NOMO-1 treated with dmso at 0.1 percent for 144 hours (cell line): ENCODE data around the gene EHHADH.
"Not testable (repeated sequence)": the region's sequence is repeated elsewhere in the genome, so short reads cannot be mapped to it uniquely, and the experiment has no call there.

ENCODE experiments used
- DNase-seq: peaks from one replicate; lab custom pipeline; 2025; ENCODE audit not compliant: unreplicated experiment; lab: John Stamatoyannopoulos, UW

The EHHADH gene

DNA sequence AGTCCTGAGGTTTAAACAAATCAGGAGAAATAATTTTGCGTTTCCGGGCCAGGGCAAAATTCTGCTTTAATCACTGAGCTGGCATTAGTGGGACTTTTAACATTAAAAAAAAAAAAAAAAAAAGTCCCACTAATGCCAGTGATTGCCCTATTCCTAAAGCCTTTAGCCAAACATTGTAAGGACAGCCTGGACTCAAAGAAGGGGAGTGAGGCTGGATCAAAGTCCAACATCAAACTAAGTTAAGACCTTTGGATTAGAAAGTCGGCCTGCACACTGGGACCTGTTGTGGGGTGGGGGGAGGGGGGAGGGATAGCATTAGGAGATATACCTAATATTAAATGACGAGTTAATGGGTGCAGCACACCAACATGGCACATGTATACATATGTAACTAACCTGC is 716 bp downstream of the EHHADH start:
- DNase-seq, result not testable (repeated sequence)

DNA sequence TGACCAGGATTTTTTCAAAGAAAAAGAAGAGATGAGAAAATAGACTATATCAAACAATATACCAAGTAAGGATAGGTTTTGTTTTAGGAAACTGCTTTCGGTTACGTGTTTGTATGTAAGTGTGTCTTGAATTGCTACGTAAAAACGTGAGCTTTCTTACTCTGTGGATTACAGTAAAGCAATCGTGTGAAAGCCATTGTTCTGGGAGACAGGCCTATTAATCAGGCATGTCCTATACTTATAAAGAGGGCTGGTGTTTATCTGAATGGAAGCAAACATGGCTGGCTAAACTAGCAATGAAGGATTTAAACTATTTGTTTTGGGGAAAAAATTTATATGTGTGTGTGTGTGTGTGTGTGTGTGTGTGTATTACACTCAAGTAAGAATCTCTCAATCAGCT is 2.6 kb downstream of the EHHADH start:
- DNase-seq, result no peak

- DNase-seq, result no peak
These were observed 3.2 kb downstream of the EHHADH start for GRCh38 chr3:185250653-185251052.

GRCh38 chr3:185250247-185250646 is 3.6 kb downstream of the EHHADH start:
- no peak for DNase-seq

GRCh38 chr3:185242642-185243041 is 11.2 kb downstream of the EHHADH start:
- no peak for DNase-seq

- no peak for DNase-seq
These were observed 16.9 kb downstream of the EHHADH start for GRCh38 chr3:185236969-185237368.

DNA sequence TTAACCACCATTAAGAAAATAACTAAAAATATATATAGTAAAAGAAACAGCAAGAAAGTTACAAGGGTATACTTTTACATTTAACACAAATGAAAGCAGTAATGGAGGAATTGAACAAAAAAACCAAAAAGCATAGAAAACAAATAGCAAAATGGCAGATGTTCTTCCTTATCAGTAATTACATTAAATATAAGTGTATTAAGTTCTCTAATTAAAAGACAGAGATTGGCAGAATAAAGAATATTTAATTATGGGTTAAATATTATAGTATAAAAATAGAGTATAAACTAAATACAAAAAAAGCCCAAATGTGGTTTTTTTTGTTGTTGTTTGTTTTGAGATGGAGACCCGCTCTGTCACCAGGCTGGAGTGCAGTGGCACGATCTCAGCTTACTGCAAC is 20.5 kb downstream of the EHHADH start:
- DNase-seq, result no peak

- not testable (repeated sequence) for DNase-seq
These were observed 27.3 kb downstream of the EHHADH start for GRCh38 chr3:185226526-185226925.

DNA sequence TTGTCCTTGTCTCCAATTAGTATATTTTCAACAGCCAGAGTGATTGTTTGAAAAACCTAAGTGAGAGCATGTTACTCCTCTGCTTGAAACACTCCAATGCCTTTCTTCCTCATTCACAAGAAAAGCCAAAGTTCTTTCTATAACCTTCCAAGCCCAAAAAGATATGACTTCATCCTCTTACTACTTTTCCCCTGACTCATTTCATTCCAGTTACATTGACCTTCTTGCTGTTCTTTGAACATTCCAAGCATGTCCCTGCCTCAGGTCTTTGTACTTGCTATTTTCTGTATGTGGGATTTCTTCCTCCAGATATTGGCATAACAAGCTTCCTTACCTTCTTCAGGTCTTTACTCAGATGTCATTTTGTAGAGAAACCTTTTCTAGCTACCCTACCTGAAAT is 28.3 kb downstream of the EHHADH start:
- DNase-seq, result no peak

GRCh38 chr3:185225080-185225479 is 28.8 kb downstream of the EHHADH start:
- no peak for DNase-seq

DNA sequence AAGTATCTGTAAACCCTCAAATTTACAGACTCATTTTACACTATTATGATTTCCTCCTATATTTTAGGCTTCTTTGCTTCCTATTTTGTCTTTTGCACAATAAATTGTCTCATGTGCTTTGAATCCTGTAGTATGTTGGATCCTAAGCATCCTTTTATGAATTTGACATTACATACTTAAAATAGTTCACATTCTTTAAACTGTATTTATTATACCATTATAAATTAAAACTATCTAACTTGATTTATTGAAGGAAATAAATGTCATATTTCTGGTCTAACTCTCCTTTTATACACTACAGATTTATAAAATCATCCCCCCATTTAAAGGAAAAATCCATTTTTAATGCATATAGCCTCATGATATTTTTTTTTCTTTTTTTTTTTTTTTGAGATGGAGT is 32.6 kb downstream of the EHHADH start:
- no peak for DNase-seq

DNA sequence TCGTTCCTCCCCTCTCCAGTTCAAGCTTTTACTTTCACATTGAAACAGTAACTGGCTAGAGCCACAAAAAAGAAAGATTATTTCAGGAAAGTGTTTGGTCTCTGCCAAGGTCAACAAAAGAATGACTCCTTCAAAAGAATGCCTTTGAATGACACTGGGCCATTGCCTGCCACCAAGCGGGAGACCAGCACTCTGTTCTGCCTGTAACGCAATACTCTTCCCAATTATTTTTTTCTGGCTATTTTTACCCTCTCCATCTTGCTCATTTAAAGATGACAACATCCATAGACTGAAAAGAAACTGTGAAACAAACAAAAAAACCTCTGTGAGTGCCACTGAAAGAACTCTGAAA is 37.3 kb downstream of the EHHADH start:
- no peak for DNase-seq

GRCh38 chr3:185215873-185216606 is 37.8 kb downstream of the EHHADH start:
- no peak for DNase-seq

DNA sequence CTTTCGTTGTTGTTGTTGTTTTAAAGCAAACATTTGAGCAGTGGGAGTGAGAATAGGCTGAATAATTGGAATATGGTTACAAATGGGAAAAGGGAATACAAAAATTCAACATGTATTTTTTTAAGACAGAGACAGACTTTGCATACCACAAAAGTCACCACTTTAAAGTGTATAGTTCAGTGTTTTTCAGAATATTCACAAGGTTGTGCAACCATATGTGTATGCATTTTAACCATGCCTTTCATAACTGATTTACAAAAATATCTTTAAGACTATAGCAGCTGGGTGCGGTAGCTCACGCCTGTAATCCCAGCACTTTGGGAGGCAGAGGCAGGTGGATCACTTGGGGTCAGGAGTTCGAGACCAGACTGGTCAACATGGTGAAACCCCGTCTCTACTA is 41.3 kb downstream of the EHHADH start:
- no peak for DNase-seq

DNA sequence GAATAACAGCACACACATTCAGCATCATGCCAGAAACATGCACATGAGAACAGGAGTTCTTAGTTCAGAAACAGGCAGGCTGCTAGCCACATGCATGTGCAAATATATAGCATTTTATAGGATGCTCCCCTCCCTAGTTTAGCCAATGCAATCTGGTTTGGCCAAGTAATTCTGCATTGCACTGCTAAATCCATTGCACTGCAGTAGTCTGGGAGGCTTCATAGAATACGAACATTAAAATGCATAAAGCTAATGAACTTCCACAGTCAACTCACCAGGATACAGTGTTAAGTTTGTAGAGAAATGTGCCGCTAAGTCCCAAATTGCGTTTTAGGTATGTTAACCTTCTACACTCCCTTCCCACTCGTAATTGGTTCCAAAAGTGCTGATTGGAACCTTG is 41.8 kb downstream of the EHHADH start:
- DNase-seq, result no peak

DNA sequence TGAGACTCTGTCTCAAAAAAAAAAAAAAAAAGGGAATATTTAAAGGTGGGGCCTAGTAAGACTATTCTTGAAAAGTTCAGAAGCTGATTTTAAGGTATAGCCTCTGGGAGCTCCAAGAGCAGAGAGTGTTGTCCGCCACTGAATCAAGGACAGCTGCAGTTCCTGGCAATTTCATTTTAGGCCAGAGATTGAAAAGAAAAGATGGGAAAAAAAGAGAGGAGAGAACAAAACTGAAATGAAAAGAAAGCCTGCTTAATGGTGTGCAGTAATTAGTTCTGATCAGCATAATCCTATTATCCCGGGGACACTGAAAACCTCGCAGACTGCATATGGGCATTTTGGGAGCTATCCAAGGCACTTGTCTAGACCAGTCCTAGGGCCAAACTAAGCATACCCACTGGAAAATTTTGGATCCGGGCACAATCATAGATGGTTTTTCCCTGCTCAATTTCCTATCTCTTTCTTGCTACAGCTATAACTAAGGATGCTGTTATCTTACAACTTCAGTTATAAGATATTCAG is 43.2 kb downstream of the EHHADH start:
- no peak for DNase-seq

- DNase-seq, result no peak
These were observed 45.0 kb downstream of the EHHADH start for GRCh38 chr3:185208823-185209222.

- DNase-seq, result no peak
These were observed 45.7 kb downstream of the EHHADH start for GRCh38 chr3:185207931-185208746.

DNA sequence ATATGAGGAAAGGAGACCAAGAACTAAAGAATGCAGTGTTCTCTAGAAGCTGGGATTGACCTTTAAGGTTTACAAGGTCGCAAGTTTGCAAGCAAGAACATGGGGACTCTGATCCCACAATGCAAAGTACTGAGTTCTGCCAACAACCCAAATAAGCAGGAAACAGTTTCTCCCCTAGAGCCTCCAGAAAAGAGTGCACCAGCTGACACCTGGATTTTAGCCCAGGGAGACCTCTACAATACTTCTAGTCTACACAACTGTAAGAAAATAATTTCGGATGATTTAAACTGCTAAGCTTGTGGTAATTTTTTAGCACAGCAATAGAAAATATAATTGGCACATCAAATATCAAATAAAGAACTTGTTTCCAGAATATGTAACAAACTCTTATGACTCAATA is 46.4 kb downstream of the EHHADH start:
- no peak for DNase-seq

DNA sequence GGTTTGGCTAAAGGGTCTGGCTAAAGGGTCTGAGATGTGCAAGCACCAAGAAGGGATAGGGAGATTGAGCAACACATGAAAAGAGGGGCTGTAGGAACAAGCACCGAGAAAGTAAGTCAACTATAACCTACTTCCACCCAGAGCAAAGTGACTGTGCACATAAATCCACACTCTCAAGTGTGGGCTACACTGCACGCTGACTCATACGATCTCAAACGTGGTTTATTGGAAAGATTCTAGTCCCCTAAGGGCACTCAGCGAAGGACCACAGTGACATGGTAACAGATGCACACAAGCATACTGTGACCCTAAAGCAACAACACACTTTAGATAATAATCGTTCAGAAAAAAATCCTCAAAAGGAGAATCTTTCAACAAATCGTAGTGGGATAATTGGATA is 48.0 kb downstream of the EHHADH start:
- DNase-seq, result no peak

DNA sequence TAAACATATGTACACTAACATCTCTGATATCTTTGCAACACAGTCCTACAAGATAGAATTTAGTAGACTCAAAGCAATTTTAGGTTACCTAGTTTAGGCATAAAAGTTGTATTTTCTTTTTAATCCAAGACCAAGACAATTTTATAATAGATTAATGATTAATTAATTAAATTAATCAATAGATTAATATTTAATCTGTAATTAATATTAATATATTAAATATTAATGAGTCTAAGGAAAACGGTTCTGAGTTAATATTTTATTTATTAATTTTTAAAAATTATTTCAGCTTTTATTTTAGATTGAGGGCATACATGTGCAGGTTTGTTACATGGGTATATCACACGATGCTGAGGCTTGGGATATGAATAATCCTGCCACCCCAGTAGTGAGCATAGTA is 49.0 kb downstream of the EHHADH start:
- no peak for DNase-seq

GRCh38 chr3:185200639-185201038 is 53.2 kb downstream of the EHHADH start:
- DNase-seq, result no peak
